Ovary (tissue), 3 donors: ENCODE data around the gene ETV6.

Experiments used
- CTCF ChIP-seq, 3 donors: fragments of 450-650 bp in 2 of 3; fragments of 200-600 bp in 1 of 3; IDR thresholded peaks; one replicate each; pipeline versions ENCODE4 v1.5.1 to v1.8.0; 2016 to 2022; ENCODE audit warnings: antibody characterized with exemption in 3 of 3, mild to moderate bottlenecking in 1 of 3
- EP300 ChIP-seq: sonication (generic); formaldehyde crosslinking; IDR thresholded peaks from one replicate; pipeline ENCODE4 v1.6.1; 2017; ENCODE audit warnings: antibody characterized with exemption
- POLR2A ChIP-seq: fragments of 450-650 bp; IDR thresholded peaks from one replicate; pipeline ENCODE4 v1.6.1; 2017; ENCODE audit warnings: antibody characterized with exemption, mild to moderate bottlenecking, moderate library complexity
- donor health status: DM: no; HTN: no; CAD: no.

GRCh38 chr12:11819643-11820042 is 170.2 kb downstream of the ETV6 start:
- TF ChIP-seq CTCF (IDR thresholded peaks at IDR 0.05) (no peak), POLR2A (no peak), EP300 (no peak)
